Hepatocyte (in vitro differentiated cells): ENCODE measurements around the gene FCGR3A.
"Not testable (repeated sequence)": the region's sequence is repeated elsewhere in the genome, so short reads cannot be mapped to it uniquely, and the experiment has no call there.

Experiments
- CTCF ChIP-seq: fragments of 200-600 bp; sonication (generic); IDR thresholded peaks from 2 replicates; pipeline ENCODE4 v1.5.1; 2016; ENCODE audit warnings: antibody characterized with exemption, mild to moderate bottlenecking; ENCODE audit not compliant: poor library complexity
- EZH2phosphoT487 ChIP-seq: fragments of 200-600 bp; sonication (generic); IDR thresholded peaks from one replicate; pipeline ENCODE4 v1.6.1; 2018; ENCODE audit warnings: antibody characterized with exemption, mild to moderate bottlenecking, low read depth, moderate library complexity; ENCODE audit not compliant: unreplicated experiment, severe bottlenecking

GRCh38 chr1:161512636-161513447 is 36.8 kb downstream of the FCGR3A start:
- TF ChIP-seq EZH2phosphoT487, CTCF: not testable (repeated sequence)
